H1 (cell line): ENCODE measurements around the gene TXNRD2. TPM values are rescaled to one million over a fixed set of nuclear protein-coding genes. Genes with fewer than 3 reads are reported as not detected.

Experiments used
- CTCF ChIA-PET: fragments of 300-600 bp; sonication (Branson Sonifier 250); formaldehyde crosslinking; loops from one replicate; lab custom pipeline; 2021; ENCODE audit not compliant: partially characterized antibody; lab: Charles Lee
- POLR2A ChIA-PET: fragments of 300-600 bp; sonication (Branson Sonifier 250); formaldehyde crosslinking; loops from one replicate; lab custom pipeline; 2021; ENCODE audit warnings: inconsistent platforms; ENCODE audit not compliant: partially characterized antibody; lab: Charles Lee
- DNase-seq, 2 experiments: peaks; one replicate each; pipeline versions ENCODE4 v3.0.0 to v3.0.0-alpha.2; 2010 to 2022; ENCODE audit warnings: low spot score in 2 of 2, low read depth in 1 of 2, mixed read lengths in 1 of 2
- FAIRE-seq: peaks from 2 replicates; lab custom pipeline; 2011; peaks lifted over from hg19 to GRCh38; lab: Jason Lieb, UNC
- H2AFZ ChIP-seq: 2 replicates; pipeline ENCODE4 v1.8.1; 2012; ENCODE audit warnings: low read length, inconsistent platforms
- H2AK5ac ChIP-seq: 2 replicates; pipeline ENCODE4 v1.6.1; 2013; ENCODE audit warnings: low read depth, low read length
- H2BK120ac ChIP-seq: replicated peaks from 2 replicates; pipeline ENCODE3; 2013; ENCODE audit warnings: low read depth, low read length, inconsistent platforms
- H2BK12ac ChIP-seq: 2 replicates; pipeline ENCODE4 v1.6.1; 2013; ENCODE audit warnings: low read depth, low read length
- H2BK15ac ChIP-seq: 2 replicates; pipeline ENCODE4 v1.6.1; 2013; ENCODE audit warnings: low read length
- H2BK20ac ChIP-seq: 2 replicates; pipeline ENCODE4 v1.6.1; 2013; ENCODE audit warnings: low read length
- H2BK5ac ChIP-seq: 2 replicates; pipeline ENCODE4 v1.6.1; 2013; ENCODE audit warnings: low read depth, low read length
- H3K14ac ChIP-seq: 2 replicates; pipeline ENCODE4 v1.6.1; 2013; ENCODE audit warnings: inconsistent platforms; ENCODE audit not compliant: insufficient read length
- H3K18ac ChIP-seq: 2 replicates; pipeline ENCODE4 v1.6.1; 2013; ENCODE audit warnings: low read length; ENCODE audit errors: extremely low read depth
- H3K23ac ChIP-seq: 2 replicates; pipeline ENCODE4 v1.6.1; 2013; ENCODE audit warnings: inconsistent platforms; ENCODE audit not compliant: insufficient read length
- H3K23me2 ChIP-seq: 2 replicates; pipeline ENCODE4 v1.6.1; 2013; ENCODE audit warnings: low read depth, low read length
- H3K27ac ChIP-seq: 2 replicates; pipeline ENCODE4 v1.6.1; 2011; ENCODE audit warnings: low read depth, low read length, inconsistent platforms
- H3K27me3 ChIP-seq, 4 experiments: replicated peaks in 1 of 4; 1 replicate in 1 of 4; 2 replicates in 3 of 4; pipeline versions ENCODE4 v1.6.1 to v1.8.1; 2011 to 2013; ENCODE audit warnings: low read length in 3 of 4, mild to moderate bottlenecking in 3 of 4, inconsistent platforms in 2 of 4, mixed read lengths in 2 of 4, moderate library complexity in 1 of 4; ENCODE audit not compliant: control insufficient read depth in 3 of 4, insufficient read depth in 3 of 4; ENCODE audit errors: extremely low read depth in 1 of 4
- H3K36me3 ChIP-seq, 4 experiments: 2 replicates each; pipeline versions ENCODE4 v1.6.1 to v1.8.1; 2011 to 2013; ENCODE audit warnings: mild to moderate bottlenecking in 4 of 4, low read length in 3 of 4, moderate library complexity in 2 of 4, control low read depth in 1 of 4, inconsistent platforms in 1 of 4; ENCODE audit not compliant: insufficient read depth in 4 of 4, control insufficient read depth in 2 of 4
- H3K4ac ChIP-seq: replicated peaks from 2 replicates; pipeline ENCODE3; 2013; ENCODE audit warnings: low read length, low read depth, mixed read lengths, inconsistent platforms; ENCODE audit not compliant: insufficient read length
- H3K4me1 ChIP-seq, 4 experiments: replicated peaks in 1 of 4; 1 replicate in 1 of 4; 2 replicates in 3 of 4; pipeline versions ENCODE4 v1.6.1 to v1.8.1; 2011 to 2013; ENCODE audit warnings: low read length in 3 of 4, inconsistent platforms in 2 of 4, mixed read lengths in 1 of 4; ENCODE audit not compliant: insufficient read depth in 4 of 4, control insufficient read depth in 3 of 4
- H3K4me2 ChIP-seq, 2 experiments: 2 replicates each; pipeline versions ENCODE4 v1.6.1 to v1.8.1; 2011 to 2013; ENCODE audit warnings: low read depth in 2 of 2, low read length in 2 of 2, control low read depth in 1 of 2, inconsistent platforms in 1 of 2, mild to moderate bottlenecking in 1 of 2; ENCODE audit not compliant: insufficient read depth in 1 of 2
- H3K4me3 ChIP-seq, 4 experiments: fragments of 200-600, 300-600 bp in 1 of 4; sonication (generic), shearing (Covaris generic), sonication (Bioruptor Twin) in 1 of 4; 2 replicates each; pipeline versions ENCODE4 v1.5.1 to v1.8.1; 2011 to 2016; ENCODE audit warnings: low read length in 4 of 4, low read depth in 3 of 4, control low read depth in 2 of 4, inconsistent platforms in 2 of 4, mild to moderate bottlenecking in 2 of 4, mixed read lengths in 1 of 4, moderate library complexity in 1 of 4; ENCODE audit not compliant: insufficient read depth in 2 of 4; ENCODE audit errors: extremely low read depth in 1 of 4
- H3K56ac ChIP-seq: replicated peaks from 2 replicates; pipeline ENCODE3; 2013; ENCODE audit warnings: low read depth, mild to moderate bottlenecking, mixed read lengths, low read length, inconsistent platforms; ENCODE audit not compliant: insufficient read length
- H3K79me1 ChIP-seq: 2 replicates; pipeline ENCODE4 v1.6.1; 2013; ENCODE audit warnings: low read depth, low read length, control low read depth
- H3K79me2 ChIP-seq, 2 experiments: 2 replicates each; pipeline versions ENCODE4 v1.6.1 to v1.8.1; 2012 to 2013; ENCODE audit warnings: low read length in 2 of 2, mild to moderate bottlenecking in 2 of 2, inconsistent platforms in 1 of 2; ENCODE audit not compliant: insufficient read depth in 2 of 2, control insufficient read depth in 1 of 2
- H3K9ac ChIP-seq, 4 experiments: replicated peaks in 1 of 4; 1 replicate in 1 of 4; 2 replicates in 3 of 4; pipeline versions ENCODE4 v1.6.1 to v1.8.1; 2011 to 2013; ENCODE audit warnings: low read depth in 3 of 4, low read length in 3 of 4, control low read depth in 2 of 4, mild to moderate bottlenecking in 2 of 4, moderate library complexity in 2 of 4, inconsistent platforms in 1 of 4; ENCODE audit errors: extremely low read depth in 1 of 4
- H3K9me3 ChIP-seq, 2 experiments: 2 replicates each; pipeline versions ENCODE4 v1.6.1 to v1.8.1; 2012 to 2013; ENCODE audit warnings: mild to moderate bottlenecking in 2 of 2, moderate library complexity in 2 of 2, control low read depth in 1 of 2, inconsistent platforms in 1 of 2, low read depth in 1 of 2, low read length in 1 of 2, mixed read lengths in 1 of 2; ENCODE audit not compliant: insufficient read depth in 2 of 2
- H4K20me1 ChIP-seq, 2 experiments: replicated peaks in 1 of 2; 2 replicates each; pipeline versions ENCODE3 to v1.8.1; 2011 to 2013; ENCODE audit warnings: inconsistent platforms in 2 of 2, low read length in 2 of 2, mild to moderate bottlenecking in 1 of 2; ENCODE audit not compliant: insufficient read depth in 2 of 2, control insufficient read depth in 1 of 2
- H4K5ac ChIP-seq: 2 replicates; pipeline ENCODE4 v1.6.1; 2013; ENCODE audit warnings: low read length, low read depth, mixed read lengths, inconsistent platforms; ENCODE audit not compliant: insufficient read length
- H4K8ac ChIP-seq: 2 replicates; pipeline ENCODE4 v1.8.0; 2013; ENCODE audit warnings: mild to moderate bottlenecking, moderate library complexity, low read length, inconsistent platforms; ENCODE audit not compliant: insufficient read depth; ENCODE audit errors: extremely low read depth
- H4K91ac ChIP-seq: replicated peaks from 2 replicates; pipeline ENCODE3; 2013; ENCODE audit warnings: low read length, mixed read lengths, inconsistent platforms; ENCODE audit not compliant: insufficient read length
- EGR1 ChIP-seq: IDR thresholded peaks from 2 replicates; pipeline ENCODE4 v1.6.1; 2011; ENCODE audit warnings: low read depth, low read length, borderline replicate concordance
- EZH2 ChIP-seq: fragments of 200-600 bp; sonication (generic); IDR thresholded peaks from 2 replicates; pipeline ENCODE4 v1.7.1; 2012; ENCODE audit warnings: low read depth, mild to moderate bottlenecking, moderate library complexity, low read length, inconsistent platforms; ENCODE audit not compliant: severe bottlenecking
- MAFK ChIP-seq: IDR thresholded peaks from 2 replicates; pipeline ENCODE4 v1.6.1; 2012; ENCODE audit warnings: low read depth, mild to moderate bottlenecking, improper control_type of control experiment, low read length
- RFX5 ChIP-seq: IDR thresholded peaks from 2 replicates; pipeline ENCODE4 v1.6.1; 2011; ENCODE audit warnings: low read depth, low read length, improper control_type of control experiment, borderline replicate concordance
- RNF2 ChIP-seq: fragments of 200-900, 300-1000 bp; sonication (generic); IDR thresholded peaks from 2 replicates; pipeline ENCODE4 v1.7.1; 2016; ENCODE audit warnings: borderline replicate concordance, low read depth, mild to moderate bottlenecking, antibody characterized with exemption, low read length; ENCODE audit not compliant: poor library complexity, severe bottlenecking; ENCODE audit errors: missing control alignments
- SP1 ChIP-seq: IDR thresholded peaks from 2 replicates; pipeline ENCODE4 v1.6.1; 2011; ENCODE audit warnings: low read depth, low read length
- SP4 ChIP-seq: IDR thresholded peaks from 2 replicates; pipeline ENCODE4 v1.6.1; 2012; ENCODE audit warnings: low read length, inconsistent platforms
- TBP ChIP-seq: IDR thresholded peaks from 2 replicates; pipeline ENCODE4 v1.6.1; 2011; ENCODE audit warnings: low read depth, low read length, improper control_type of control experiment
- TCF12 ChIP-seq: IDR thresholded peaks from 2 replicates; pipeline ENCODE4 v1.6.1; 2011; ENCODE audit warnings: low read depth, mild to moderate bottlenecking, low read length
- TEAD4 ChIP-seq: IDR thresholded peaks from 2 replicates; pipeline ENCODE4 v1.6.1; 2012; ENCODE audit warnings: low read depth, low read length, inconsistent platforms, mixed read lengths
- WGBS, 2 experiments: shearing (Covaris generic) in 1 of 2; methylation state at CpG; one replicate each; pipeline versions ENCODE4 v1.1.6 to v1.1.7; 2013 to 2015; ENCODE audit warnings: low lambda C conversion rate in 2 of 2, mixed read lengths in 2 of 2, inconsistent platforms in 1 of 2, low coverage in 1 of 2, missing lambda C conversion rate in 1 of 2; ENCODE audit not compliant: insufficient replicate concordance in 2 of 2, insufficient coverage in 1 of 2, insufficient read length in 1 of 2; ENCODE audit errors: extremely low coverage in 1 of 2, missing lambda C conversion rate in 1 of 2; 5-methylcytosine and 5-hydroxymethylcytosine counted together
- polyA plus RNA-seq, 7 experiments: library from polyadenylated mRNA; depleted of rRNA in 3 of 7; stranded (reverse) in 5 of 7; unstranded in 2 of 7; fragments of >200 nt in 5 of 7; fragments of 200-250 nt in 2 of 7; gene quantifications; 1 replicate in 5 of 7; 2 replicates in 1 of 7; 4 replicates in 1 of 7; pipeline versions ENCODE4 v1.2.1 to v1.2.3, GENCODE V29; 2011 to 2013; ENCODE audit warnings: missing spikeins in 2 of 7, mixed read lengths in 2 of 7
- total RNA-seq: library from RNA; stranded (reverse); fragmentation: NEBNext Ultra II Directional; extraction: Animal tissue kit (Norgen Biotek cat#: 25700); gene quantifications from 2 replicates; pipeline ENCODE4 v1.2.1, GENCODE V29; 2021
- TF ChIP-seq, protein P1 (sequence below), 3 experiments: IDR thresholded peaks; 1 replicate in 2 of 3; 2 replicates in 1 of 3; pipeline versions ENCODE4 v1.5.1 to v1.6.1; 2011; ENCODE audit warnings: low read length in 3 of 3, mild to moderate bottlenecking in 3 of 3, inconsistent platforms in 2 of 3, low read depth in 1 of 3, moderate library complexity in 1 of 3; ENCODE audit not compliant: insufficient read depth in 1 of 3; ENCODE audit errors: control extremely low read depth in 1 of 3

Gene TXNRD2
- total and polyA plus RNA-seq, 2 of the 8 experiments (the other 6 are each of a cell fraction or from before 2014, with no cell fraction given) = 14.8 to 21.9 TPM

- H2BK15ac ChIP-seq = peak overlapping the region; percentile 40; the same call in 1 of the 2 replicates
- H4K5ac ChIP-seq = no peak overlapping the region
- H2BK12ac ChIP-seq = no peak overlapping the region; the same call in 1 of the 2 replicates
- H3K79me1 ChIP-seq = peaks cover 24% of the 10 kb centered on the region
- FAIRE-seq = no peak
- peak overlapping the region; percentile 74 to 88 (median 82) for H3K4me3 ChIP-seq
- ChIA-PET POLR2A (interaction anchor here (0.7 to 2.7 kb wide), 10 partner anchors 9 to 138 kb away, joined by 3 to 13 read pairs (median 5); no protein-coding TSS in a partner anchor), CTCF (interaction anchor here (0.7 to 5.6 kb wide), 7 partner anchors 10 to 221 kb away, joined by 3 to 58 read pairs (median 3); no protein-coding TSS in a partner anchor)
- peaks cover 0 to 8% (median 3%) of the 10 kb centered on the region in 4 experiments; a peak in 5 of 8 replicates for H3K36me3 ChIP-seq
- DNase-seq = no peak
- H3K56ac ChIP-seq = no peak overlapping the region
- H2BK20ac ChIP-seq = no peak overlapping the region
- H3K9me3 ChIP-seq = no peaks in the 10 kb centered on the region
- H4K8ac ChIP-seq = no peak overlapping the region
- peak overlapping the region in 3 of 4 experiments; percentile 53 to 73 (median 69); a peak in 5 of 7 replicates for H3K9ac ChIP-seq
- H2AFZ ChIP-seq = no peak overlapping the region
- H3K79me2 ChIP-seq = peaks cover 0 to 8% of the 10 kb centered on the region in 2 experiments; a peak in 1 of 4 replicates
- H3K27me3 ChIP-seq = no peaks in the 10 kb centered on the region
- H3K4ac ChIP-seq = no peak overlapping the region
- peaks cover 4% of the 10 kb centered on the region; the same call in 1 of the 2 replicates for H3K23me2 ChIP-seq
- no peak overlapping the region for H2BK120ac ChIP-seq
- H3K27ac ChIP-seq = no peak overlapping the region
- peak overlapping the region; percentile 66; the same call in 1 of the 2 replicates for H2AK5ac ChIP-seq
- H3K14ac ChIP-seq = no peak overlapping the region
- H2BK5ac ChIP-seq = no peak overlapping the region
- H3K4me2 ChIP-seq = peak overlapping the region; percentile 89
- peak overlapping the region; percentile 53; the same call in 1 of the 2 replicates for H3K18ac ChIP-seq
- peaks cover 10 to 21% of the 10 kb centered on the region in 2 experiments for H4K20me1 ChIP-seq
- H3K23ac ChIP-seq = no peak overlapping the region
- WGBS, 2 experiments = 67% methylated on average over 2 of the region's 2 CpGs; no CpG with 5 or more reads in 1 of the 2 experiments
- no peak overlapping the region for H4K91ac ChIP-seq
- peaks cover 0 to 17% (median 11%) of the 10 kb centered on the region in 4 experiments; a peak in 5 of 7 replicates for H3K4me1 ChIP-seq
- no peak for TF ChIP-seq EZH2
- TF ChIP-seq TCF12 = no peak
- no peak for TF ChIP-seq RFX5
- TF ChIP-seq TBP = no peak
- TF ChIP-seq EGR1 = no peak
- no peak for TF ChIP-seq RNF2
- TF ChIP-seq SP4 = no peak
- TF ChIP-seq MAFK = no peak
- TF ChIP-seq, protein P1, sequence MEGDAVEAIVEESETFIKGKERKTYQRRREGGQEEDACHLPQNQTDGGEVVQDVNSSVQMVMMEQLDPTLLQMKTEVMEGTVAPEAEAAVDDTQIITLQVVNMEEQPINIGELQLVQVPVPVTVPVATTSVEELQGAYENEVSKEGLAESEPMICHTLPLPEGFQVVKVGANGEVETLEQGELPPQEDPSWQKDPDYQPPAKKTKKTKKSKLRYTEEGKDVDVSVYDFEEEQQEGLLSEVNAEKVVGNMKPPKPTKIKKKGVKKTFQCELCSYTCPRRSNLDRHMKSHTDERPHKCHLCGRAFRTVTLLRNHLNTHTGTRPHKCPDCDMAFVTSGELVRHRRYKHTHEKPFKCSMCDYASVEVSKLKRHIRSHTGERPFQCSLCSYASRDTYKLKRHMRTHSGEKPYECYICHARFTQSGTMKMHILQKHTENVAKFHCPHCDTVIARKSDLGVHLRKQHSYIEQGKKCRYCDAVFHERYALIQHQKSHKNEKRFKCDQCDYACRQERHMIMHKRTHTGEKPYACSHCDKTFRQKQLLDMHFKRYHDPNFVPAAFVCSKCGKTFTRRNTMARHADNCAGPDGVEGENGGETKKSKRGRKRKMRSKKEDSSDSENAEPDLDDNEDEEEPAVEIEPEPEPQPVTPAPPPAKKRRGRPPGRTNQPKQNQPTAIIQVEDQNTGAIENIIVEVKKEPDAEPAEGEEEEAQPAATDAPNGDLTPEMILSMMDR (IDR thresholded peaks at IDR 0.05; ENCODE audit: control extremely low read depth in 1 of 3, insufficient read depth in 1 of 3, low read depth in 1 of 3, low read length in 3 of 3) = no peak
- no peak for TF ChIP-seq SP1
- no peak for TF ChIP-seq TEAD4
Observed at GRCh38 chr22:19986011-19986409, 44.4 kb upstream of the TXNRD2 start.
